Activated CD4-positive, alpha-beta T cell treated with anti-CD3 and anti-CD28 coated beads for 1 hour (primary cell): Measurements from ENCODE around the gene DUSP9.
A peak's percentile ranks its signal among the peaks of the same experiment; 100 is the strongest.

Experiments used
- DNase-seq: peaks from one replicate; pipeline ENCODE4 v3.0.0-alpha.2; 2020

Gene DUSP9

DNA sequence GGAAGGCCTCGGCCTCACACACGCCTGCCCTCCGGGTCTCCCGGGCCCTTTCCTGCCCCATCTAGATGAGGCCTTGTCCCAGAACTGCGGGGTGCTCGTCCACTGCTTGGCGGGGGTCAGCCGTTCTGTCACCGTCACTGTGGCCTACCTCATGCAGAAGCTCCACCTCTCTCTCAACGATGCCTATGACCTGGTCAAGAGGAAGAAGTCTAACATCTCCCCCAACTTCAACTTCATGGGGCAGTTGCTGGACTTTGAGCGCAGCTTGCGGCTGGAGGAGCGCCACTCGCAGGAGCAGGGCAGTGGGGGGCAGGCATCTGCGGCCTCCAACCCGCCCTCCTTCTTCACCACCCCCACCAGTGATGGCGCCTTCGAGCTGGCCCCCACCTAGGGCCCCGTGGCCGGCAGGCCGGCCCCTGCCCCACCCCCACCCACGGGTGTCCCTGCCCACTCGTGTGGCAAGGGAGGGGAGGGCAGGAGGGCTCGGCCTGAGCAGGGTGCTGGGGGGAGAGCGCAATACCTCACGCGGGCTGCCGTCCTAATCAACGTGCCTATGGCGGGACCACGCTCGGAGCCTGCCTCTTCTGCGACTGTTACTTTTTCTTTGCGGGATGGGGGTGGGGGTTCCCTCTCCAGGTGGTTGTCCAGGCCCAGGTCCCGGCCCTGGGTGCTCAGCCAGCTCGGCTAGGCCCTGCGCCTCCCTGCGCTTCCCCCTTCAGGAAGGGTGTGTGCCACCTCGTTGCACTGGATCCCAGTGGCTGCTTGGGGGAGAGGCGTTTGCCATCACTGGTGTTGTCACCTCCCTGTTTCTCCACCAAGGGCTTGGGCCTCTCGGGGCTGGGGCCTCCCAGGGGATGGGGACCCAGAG, 3.1 kb downstream of the DUSP9 start:
- no peak for DNase-seq

DNA sequence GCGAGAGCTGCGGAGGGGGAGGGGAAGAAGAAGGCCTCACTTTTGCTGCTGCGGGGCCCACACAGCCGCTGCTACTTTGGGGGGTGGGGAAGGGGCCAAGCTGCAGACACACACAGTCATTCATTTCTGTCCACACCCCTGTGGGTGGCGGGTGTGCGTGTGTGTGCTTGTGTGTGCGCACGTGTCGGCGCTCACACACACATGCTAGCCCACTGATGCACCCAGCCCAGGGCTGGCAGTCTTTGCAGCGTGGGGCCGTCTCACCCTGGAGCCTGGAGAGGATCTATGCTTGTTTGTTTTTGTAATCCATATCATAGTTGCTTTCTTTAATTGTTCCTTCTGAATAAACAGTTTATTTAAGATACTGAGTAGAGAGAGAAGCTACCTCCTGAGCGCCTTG, 4.0 kb downstream of the DUSP9 start:
- no peak for DNase-seq

DNA sequence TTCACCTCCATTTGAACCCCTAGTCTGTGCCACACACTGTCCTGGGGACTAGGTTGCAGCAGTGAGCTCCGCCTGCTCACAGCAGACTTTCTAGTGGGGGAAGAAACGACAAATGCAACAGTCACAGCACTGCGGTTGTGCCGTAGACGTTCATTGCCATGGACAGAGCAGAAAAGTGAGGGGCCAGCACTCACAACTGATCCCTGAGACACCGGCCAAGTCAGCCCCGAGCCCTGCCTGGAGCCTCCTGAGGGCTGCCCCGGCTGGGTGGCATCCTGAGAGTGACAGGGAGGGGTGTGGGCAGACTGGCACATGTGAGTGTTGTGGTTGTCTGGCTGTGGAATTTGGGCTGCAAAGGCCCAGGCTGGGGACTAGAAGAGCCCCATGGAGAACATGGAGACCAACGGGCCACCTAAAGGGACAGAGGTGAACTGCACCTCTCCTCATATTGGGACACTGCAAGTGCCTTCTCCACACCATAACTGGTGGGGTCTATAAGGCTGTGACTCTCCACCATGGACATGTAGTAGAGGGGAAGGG, 4.6 kb downstream of the DUSP9 start:
- no peak for DNase-seq

DNA sequence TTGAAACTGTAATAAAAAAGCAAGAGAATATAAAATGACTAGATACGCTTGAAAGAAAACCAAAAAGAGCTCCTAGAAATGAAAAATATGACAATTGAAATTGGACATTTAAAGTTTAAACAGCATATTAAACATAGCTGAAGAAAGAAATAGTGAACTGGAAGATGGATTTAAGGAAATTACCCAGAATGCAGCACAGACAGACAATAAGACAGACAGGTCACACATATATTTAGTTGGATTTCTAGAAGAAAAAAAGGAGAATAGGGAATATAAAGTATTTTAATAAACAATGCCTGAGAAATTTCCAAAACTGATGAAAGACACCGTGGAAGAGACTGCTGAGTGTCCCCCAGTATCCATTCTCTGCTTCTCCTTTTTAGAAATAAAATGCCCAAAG, 6.6 kb downstream of the DUSP9 start:
- no peak for DNase-seq

DNA sequence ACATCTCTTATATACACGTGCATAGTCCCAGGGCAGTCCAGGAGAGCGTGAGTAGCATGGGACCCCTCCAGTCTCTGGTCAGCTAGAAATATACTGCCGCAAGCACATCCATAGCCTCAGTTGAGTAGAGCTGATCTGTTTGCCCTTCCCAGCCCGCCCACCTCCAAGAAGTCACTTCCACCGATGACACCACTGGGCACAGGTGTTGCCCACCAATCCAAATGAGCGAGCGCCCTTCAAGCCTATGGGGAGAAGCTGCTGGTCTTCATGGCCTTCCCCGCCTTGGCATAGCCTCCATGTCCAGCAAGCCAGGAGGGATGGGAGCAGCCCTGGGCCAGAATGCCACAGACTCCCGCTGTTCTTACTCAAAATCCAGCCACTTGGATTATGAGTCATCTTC, 10.2 kb downstream of the DUSP9 start:
- DNase-seq: no peak

DNA sequence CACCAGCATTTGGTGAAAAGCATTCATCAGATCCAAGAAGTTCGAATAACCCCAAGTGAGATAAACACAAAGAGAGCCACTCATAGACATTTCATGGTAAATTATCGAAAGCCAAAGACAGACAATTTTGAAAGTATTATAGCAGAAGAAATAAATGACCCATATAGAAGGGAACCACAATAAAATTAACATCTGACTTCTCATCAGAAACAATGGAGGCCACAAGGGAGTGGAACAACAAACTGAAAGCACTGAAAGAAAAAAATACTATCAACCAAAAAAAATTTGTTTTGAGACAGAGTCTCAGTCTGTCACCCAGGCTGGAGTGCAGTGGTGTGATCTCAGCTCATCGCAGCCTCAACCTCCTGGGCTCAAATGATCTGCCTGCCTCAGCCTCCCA, 12.3 kb downstream of the DUSP9 start:
- DNase-seq: no peak

DNA sequence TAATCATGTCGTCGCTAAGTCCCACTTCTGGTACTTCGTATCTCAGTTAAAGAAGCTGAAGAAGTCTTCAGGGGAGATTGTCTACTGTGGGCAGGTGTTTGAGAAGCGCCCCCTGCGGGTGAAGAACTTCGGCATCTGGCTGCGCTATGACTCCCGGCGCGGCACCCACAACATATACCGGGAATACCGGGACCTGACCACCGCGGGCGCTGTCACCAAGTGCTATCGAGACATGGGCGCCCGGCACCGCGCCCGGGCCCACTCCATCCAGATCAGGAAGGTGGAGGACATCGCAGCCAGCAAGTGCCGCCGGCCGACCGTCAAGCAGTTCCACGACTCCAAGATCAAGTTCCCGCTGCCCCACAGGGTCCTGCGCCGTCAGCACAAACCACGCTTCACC, 15.3 kb downstream of the DUSP9 start:
- DNase-seq: peak; percentile 38

DNA sequence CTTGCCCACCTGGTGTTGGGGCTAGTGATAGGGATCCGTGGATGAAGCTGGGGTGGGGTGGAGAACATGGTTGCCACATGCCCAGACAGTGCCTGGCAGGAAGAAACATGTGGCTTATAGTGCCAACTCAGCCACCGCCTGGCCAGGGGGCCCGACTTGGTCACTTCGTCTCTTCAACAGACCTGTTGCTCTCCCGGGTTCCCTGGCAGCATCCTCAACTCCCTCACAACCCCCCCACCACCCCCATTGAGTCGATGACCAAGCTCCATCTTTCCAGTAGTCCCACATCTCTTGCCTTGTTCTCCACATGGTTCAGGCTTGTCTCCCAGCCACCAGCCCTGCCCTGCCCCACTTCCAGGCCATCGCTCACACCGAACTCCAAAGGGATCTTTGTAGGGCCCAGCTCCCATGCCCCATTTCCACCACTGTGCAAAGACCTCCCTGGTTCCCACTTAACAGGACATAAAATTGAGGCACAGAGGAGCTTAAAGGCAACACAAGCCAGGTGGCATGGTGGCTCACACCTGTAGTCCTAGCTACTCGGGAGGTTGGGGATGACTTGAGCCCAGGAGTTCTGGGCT, 18.8 kb downstream of the DUSP9 start:
- DNase-seq: no peak

DNA sequence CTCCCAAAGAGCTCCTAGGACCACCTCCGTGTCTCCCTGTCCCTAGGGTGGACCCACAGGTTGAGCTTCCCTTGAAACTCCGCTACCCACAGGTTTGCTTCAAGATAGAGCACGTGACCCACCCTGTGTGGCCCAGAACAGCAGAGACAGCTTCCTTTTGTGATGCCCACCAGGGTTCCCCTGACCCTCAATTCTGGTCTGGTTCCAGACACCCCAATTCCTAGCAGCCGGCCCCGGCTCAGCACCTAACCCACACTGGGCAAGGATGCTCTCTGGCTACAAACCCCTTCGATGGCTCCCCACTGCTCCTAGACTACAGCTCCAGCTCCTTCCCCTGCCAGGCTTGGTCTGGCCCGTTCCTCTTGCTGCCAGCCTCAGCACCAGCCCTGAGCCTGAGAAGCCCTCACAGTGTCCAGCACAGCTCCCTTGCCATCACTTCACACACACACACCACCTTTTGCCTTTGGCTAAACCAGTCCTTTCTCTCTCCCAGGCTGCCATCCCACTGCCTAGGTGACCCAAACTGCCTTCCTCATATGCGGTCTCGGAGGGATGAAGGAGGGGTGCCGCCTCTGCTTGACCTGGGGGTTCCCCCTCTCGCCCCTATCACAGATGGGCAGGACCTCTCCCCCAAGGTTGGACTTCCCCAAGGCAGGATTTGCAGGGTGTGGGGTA, 20.4 kb downstream of the DUSP9 start:
- DNase-seq: no peak

DNA sequence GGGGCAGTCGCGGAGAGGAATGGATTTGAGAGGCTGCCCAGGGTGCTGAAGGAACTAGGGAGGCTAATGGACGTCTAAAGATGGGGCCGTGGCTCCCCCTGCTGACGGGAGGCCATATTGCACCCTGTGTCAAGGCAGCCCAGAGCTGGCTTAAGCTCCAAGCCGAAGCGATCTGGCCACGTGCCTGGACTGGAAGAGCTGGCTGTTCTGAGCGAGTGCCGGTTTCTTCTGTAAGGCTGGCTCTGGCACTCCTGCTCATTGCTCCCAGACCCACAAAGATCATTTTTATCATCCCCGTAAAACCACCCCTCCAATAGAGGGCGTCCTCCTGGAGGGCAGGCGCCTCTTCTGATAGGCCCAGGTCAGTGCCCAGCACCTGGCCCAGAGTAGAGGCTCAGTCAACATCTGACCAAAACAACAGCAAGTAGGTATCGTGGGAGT, 21.0 kb downstream of the DUSP9 start:
- peak; percentile 61 for DNase-seq

DNA sequence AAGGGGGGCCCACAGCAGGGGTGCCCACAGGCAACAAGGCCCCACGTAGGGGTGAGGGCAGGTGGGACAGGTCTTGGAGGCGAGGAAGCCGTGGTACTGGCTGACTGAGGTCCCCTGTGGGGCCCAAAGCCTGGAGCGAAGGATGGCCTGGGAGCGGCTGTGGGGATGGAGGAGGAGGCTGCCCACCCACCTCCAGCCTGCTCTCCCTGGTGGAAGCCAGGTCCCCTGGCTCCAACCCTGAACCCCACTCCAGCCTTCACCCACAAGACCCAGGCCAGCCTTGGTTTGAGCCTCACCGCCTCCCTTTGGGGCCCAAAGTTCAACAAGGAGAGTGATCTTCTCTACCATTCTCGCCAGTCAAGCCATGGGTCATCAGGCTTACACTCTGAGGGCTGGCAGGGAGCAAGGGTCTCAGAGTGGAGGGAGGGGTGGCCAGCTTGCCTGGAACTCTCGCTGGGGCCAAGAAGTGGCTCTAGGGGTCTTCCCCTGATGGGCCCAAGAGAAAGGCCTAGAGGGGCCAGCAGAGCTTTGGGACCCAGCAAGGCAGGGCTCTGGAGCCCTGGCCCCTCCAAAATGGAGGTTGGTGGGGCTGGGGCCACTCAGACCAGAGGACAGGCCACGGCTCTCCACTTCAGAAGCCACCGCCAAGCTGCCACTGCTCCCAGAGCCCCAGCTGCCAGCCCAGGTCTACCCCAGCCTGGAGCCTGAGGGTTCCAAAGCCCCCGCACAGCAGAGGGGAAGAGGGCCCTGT, 21.6 kb downstream of the DUSP9 start:
- no peak for DNase-seq

DNA sequence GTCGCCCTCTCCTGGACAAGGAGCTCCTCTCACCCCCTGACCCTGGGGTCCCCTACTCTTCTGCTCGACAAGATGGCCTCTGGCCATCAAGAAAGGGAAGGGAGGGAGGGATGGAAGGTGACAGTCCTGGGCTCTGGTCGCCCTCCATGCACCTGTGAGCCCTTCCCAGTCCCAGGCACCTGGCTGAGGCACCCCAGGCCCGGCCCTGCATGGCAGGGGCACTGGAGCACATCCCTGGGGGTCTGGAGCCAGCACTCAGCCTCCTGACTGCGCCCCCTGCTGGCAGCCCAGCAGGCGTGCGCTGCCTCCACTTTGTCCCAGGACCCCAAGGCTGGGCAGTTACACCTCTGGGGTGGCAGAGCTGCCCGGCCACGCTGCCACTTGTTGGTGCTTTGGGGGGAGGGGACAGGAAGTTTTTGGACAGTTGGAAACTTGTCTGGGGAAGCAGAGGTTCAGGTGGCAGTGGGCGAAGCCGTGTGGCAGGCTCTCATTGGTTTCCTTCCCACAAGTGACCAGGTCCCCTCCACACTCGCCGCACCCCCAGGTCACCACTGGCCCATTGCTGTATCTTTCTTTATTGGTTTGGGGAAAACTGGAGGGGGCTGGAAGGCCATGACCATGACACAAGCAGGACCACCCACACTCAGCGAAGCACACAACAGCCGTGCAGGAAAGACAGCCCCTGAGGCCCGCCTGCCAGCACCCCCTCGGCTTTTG, 22.3 kb downstream of the DUSP9 start:
- peak; percentile 17 for DNase-seq

DNA sequence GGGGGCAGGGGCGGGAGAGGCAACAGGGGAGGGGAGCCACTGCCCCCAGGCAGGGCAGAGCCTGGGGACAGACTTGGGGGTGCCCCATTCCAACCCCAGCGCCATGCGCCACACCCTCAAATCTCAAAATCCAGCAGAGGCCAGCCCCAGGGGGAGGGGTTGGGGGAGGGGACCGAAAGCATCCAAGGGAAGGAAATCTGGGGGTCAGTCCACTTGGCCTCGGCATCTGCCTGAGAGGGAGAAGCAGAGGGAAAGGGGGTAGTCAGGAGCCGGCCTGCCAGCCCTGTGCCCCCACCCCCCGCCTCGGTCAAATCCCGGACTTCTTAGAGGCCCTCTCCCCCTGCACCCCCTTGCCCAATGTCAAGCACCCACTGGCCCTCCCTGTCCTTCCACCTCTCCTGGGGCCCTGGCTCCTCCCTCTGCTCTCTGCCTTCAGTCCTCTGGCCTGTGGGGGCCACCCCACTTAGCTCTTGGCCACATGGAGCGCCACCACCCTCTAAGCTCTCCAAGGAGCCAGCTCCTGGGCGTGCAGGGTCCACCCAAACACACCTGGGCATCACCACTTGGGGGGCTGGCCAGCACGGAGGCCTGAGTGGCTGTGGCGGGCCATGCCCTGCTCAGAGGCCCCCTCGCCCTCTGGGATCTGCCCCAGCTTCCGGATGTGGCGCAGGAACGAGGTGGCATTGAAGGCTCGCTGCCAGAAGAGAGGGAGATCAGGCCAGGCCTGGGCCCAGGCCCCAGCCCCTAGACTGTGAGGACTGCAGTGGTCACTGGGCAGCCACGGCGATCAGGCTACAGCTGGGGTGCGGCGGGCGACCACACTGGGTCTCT, 23.1 kb downstream of the DUSP9 start:
- no peak for DNase-seq

DNA sequence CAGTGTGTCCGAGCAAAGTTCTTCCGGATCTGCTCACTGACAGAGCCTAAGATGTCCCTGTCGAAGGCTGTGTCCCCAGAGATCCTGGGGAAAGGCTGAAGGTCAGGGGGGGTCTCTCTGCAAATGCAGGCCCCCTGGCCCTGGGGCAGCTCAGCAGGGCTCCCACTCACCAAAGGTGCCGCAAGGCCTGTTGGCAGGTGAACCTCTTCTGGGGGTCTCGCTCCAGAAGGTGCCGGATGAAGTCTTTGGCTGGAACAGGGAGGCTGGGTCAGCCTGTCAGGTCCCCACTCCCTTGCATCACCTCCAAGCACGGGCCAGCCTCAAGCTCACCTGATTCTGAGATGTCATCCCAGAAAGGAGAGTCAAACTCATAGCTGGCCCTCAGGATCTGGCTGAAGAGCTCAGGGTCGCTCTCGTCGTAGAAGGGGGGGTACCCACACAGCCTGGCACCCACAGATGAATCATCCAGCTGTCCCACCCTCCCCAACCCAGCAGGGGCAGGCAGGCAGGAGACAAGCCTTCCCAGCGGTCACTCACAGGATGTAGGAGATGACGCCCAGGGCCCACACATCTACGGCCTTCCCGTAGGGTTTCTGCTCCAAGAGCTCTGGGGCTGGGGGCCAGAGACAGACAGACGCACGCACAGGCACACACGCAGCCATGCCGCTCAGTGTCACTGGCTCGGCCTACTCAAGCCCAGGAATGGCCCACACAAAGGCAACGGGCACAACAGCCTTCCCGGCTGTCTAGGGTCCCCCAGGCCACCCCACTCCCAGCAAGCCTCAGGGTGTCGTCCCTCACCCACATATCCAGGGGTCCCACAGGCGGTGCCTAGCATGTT, 24.0 kb downstream of the DUSP9 start:
- DNase-seq: no peak

DNA sequence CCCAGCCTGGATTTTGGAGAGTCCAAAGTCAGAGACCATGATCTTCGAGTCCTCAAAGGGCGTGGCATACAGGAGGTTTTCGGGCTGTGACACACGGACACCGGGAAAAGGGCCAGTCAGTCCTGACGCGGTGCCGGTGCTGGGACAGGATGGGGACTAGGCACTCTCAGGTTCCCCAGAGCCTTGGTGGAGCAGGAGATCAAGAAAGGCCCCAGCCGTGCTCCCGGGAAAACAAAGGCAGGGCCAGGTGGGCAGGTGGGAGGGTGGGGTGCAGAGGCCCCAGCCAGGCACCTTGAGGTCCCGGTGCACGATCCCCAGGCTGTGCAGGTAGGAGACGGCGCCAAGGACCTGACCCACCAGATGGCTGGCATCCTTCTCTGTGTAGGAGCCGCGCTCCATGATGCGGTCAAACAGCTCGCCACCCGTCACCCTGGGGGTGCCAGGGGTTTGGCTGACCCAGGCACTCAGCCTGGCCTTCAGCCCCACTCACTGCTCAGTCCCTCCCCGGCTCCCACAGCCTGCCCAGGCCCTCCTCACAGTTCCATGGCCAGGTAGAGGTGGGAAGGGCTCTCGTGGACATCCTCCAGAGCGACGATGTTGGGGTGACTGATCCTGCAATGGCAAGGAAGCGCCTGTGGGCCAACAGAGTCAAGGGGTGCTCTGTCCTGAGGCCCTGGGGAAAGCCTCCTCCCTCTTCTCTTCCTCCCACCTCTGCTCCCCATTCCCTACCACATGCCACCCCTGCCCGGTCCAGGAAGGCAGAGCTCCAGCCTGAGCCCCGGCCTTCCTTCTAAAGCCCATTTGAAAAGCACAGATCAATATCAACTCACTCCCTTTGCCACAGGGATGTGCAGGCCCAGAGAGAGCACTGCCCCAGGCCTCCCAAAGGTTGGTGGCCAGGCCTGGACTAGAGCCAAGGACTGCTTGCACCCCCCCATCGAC, 24.9 kb downstream of the DUSP9 start:
- DNase-seq: no peak

DNA sequence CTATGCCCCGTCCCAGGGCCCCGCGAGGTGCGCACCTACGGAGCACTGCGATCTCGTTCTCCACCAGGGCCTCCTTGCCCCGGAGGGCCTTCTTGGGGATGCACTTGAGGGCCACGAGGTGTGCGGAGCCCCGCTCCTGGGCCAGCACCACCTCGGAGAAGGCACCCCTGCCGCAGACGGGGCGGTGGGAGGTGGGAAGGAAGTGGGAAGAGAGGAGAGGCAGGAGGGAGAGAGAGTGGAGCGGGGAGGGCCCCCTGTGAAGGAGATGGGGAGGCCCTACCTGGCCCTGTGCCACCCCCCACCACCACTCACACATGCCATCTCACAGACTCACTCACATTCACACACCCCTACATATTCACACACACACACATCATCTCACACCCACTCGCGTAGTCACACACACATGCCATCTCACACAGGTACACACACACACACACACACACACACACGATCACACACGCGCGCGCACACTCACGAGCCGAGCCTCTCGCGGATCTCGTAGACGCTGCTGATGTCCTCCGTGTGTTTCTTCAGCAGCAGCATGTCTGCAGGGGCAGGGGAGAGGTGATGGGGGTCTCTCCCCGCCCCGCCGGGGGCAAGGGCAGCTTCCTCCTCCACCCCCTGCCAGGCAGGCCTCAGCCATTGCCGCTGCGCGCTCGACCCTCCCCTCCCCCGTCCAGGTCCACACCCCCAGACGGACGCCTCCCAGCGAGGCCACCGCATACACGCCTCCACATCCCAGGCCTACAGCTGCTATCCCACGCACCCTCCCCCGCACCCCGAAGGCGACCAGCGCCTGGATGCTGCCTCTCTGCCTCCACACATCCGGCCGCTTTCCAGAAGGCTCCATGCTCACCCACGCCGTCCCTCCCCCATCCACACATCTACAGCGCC, 25.8 kb downstream of the DUSP9 start:
- no peak for DNase-seq

DNA sequence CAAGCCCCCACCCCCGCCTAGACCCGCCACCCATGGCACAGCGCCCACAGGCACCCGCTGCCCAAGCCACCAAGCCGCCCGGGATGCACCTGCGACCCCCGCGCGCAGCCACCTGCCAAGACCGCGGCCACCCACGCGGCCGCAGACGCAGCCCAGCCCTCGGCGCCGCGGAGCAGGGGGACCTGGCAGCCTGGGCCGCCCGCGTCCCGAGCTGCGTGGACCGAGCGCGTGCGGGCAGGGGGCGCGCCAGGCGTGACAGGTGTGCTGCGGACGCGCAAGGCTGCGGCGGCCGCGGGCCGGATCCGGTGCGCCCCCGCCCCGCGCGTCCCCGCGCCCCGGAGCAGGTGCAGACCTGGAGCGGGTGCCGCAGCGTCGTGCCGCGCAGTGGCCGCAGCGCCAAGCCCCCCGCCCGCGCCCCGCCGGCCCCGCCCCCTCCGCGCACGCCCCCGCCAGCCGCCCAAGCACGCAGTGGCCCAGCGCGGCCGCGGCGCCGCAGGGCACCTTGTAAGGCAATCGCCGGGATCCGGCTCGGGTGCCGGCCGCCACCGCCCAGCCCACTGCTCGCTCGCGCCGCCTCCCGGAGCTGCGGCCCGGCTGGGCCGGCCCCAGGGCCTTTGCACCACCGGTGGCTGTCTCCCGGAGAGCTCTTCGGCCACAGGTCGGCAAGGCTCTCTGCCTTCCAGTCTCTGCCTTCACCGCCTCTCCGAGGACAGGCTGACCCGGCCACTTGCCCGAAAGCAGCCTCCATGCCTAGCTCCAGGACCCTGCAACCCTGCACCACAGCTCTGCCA, 26.6 kb downstream of the DUSP9 start, which contains the start of gene PNCK:
PNCK (minus strand) TSS at position 386 of the 791 bp plus-strand sequence. CDS start 737 bp downstream, outside the sequence.
- no peak for DNase-seq
